Measurements from ENCODE around the gene HDAC4.

The HDAC4 gene

GRCh38 chr2:239260546-239261327, 140.1 kb downstream of the HDAC4 start:
- Histone ChIP-seq H2AFZ (ENCODE audit: low read length) (no peak overlapping the region), H3K4me2 (ENCODE audit: low read depth, low read length) (no peak overlapping the region), H3K9me2 (replicated peaks; ENCODE audit: insufficient read depth, low read length) (no peaks in the 10 kb centered on the region), H3K9ac (ENCODE audit: low read length) (no peak overlapping the region), H4K20me1 (ENCODE audit: insufficient read depth, low read length) (no peaks in the 10 kb centered on the region), H3F3A (ENCODE audit: insufficient read depth, low read length) (no peaks in the 10 kb centered on the region), H3K9me3 (replicated peaks; ENCODE audit: insufficient read depth, low read length) (no peaks in the 10 kb centered on the region), H3K4me1 (ENCODE audit: low read length) (no peaks in the 10 kb centered on the region), H3K27ac (ENCODE audit: low read length) (no peak overlapping the region), H3K27me3 (replicated peaks; ENCODE audit: insufficient read depth, low read length) (no peaks in the 10 kb centered on the region), H3K4me3 (ENCODE audit: low read length) (no peak overlapping the region), H3K79me2 (ENCODE audit: low read length) (peaks cover 96% of the 10 kb centered on the region), H3K36me3 (replicated peaks; ENCODE audit: insufficient read depth, low read length) (no peaks in the 10 kb centered on the region)
- TF ChIP-seq CTCF (IDR thresholded peaks at IDR 0.05; ENCODE audit: low read length) (no peak), EZH2phosphoT487 (IDR thresholded peaks at IDR 0.05; ENCODE audit: low read length) (no peak), EZH2 (optimal IDR thresholded peaks at IDR 0.05; ENCODE audit: low read depth, low read length) (no peak)
- no peak for DNase-seq

- Histone ChIP-seq H3K4me3 (ENCODE audit: low read length) (no peak overlapping the region), H3K79me2 (ENCODE audit: low read length) (peaks cover 93% of the 10 kb centered on the region)
- DNase-seq: no peak
Measured at GRCh38 chr2:239259603-239260298, 141.1 kb downstream of the HDAC4 start.

GRCh38 chr2:239259173-239259572, 141.6 kb downstream of the HDAC4 start:
- H4K20me1 ChIP-seq (ENCODE audit: insufficient read depth, low read length): no peaks in the 10 kb centered on the region
- H3K4me3 ChIP-seq (ENCODE audit: low read length): no peak overlapping the region
- no peaks in the 10 kb centered on the region for H3K27me3 ChIP-seq (replicated peaks; ENCODE audit: insufficient read depth, low read length)
- no peaks in the 10 kb centered on the region for H3K36me3 ChIP-seq (replicated peaks; ENCODE audit: insufficient read depth, low read length)
- no peaks in the 10 kb centered on the region for H3F3A ChIP-seq (ENCODE audit: insufficient read depth, low read length)
- no peak overlapping the region for H3K9ac ChIP-seq (ENCODE audit: low read length)
- H2AFZ ChIP-seq (ENCODE audit: low read length): no peak overlapping the region
- H3K4me1 ChIP-seq (ENCODE audit: low read length): 0 out of 2 replicates have a peak, but pooled peaks cover 2% of the 10 kb centered on the region
- H3K27ac ChIP-seq (ENCODE audit: low read length): no peak overlapping the region
- TF ChIP-seq CTCF (IDR thresholded peaks at IDR 0.05; ENCODE audit: low read length) (no peak), EZH2phosphoT487 (IDR thresholded peaks at IDR 0.05; ENCODE audit: low read length) (no peak), EZH2 (optimal IDR thresholded peaks at IDR 0.05; ENCODE audit: low read depth, low read length) (no peak)
- no peaks in the 10 kb centered on the region for H3K9me3 ChIP-seq (replicated peaks; ENCODE audit: insufficient read depth, low read length)
- DNase-seq: no peak
- H3K79me2 ChIP-seq (ENCODE audit: low read length): peaks cover 93% of the 10 kb centered on the region
- H3K4me2 ChIP-seq (ENCODE audit: low read depth, low read length): no peak overlapping the region
- H3K9me2 ChIP-seq (replicated peaks; ENCODE audit: insufficient read depth, low read length): no peaks in the 10 kb centered on the region

More at GRCh38 chr2:239259603-239260298, 141.1 kb downstream of the HDAC4 start:
- Histone ChIP-seq H3F3A (ENCODE audit: insufficient read depth, low read length) (no peaks in the 10 kb centered on the region), H4K20me1 (ENCODE audit: insufficient read depth, low read length) (no peaks in the 10 kb centered on the region), H3K27me3 (replicated peaks; ENCODE audit: insufficient read depth, low read length) (no peaks in the 10 kb centered on the region), H3K27ac (ENCODE audit: low read length) (no peak overlapping the region), H3K4me2 (ENCODE audit: low read depth, low read length) (no peak overlapping the region), H3K9me3 (replicated peaks; ENCODE audit: insufficient read depth, low read length) (no peaks in the 10 kb centered on the region), H3K9ac (ENCODE audit: low read length) (no peak overlapping the region), H3K9me2 (replicated peaks; ENCODE audit: insufficient read depth, low read length) (no peaks in the 10 kb centered on the region), H3K4me1 (ENCODE audit: low read length) (no peaks in the 10 kb centered on the region), H2AFZ (ENCODE audit: low read length) (no peak overlapping the region), H3K36me3 (replicated peaks; ENCODE audit: insufficient read depth, low read length) (no peaks in the 10 kb centered on the region)
- TF ChIP-seq EZH2phosphoT487 (IDR thresholded peaks at IDR 0.05; ENCODE audit: low read length) (no peak), EZH2 (optimal IDR thresholded peaks at IDR 0.05; ENCODE audit: low read depth, low read length) (no peak), CTCF (IDR thresholded peaks at IDR 0.05; ENCODE audit: low read length) (no peak)
